Suppressor macrophage treated with lipopolysaccharide for 4 hours (primary cell): Measurements from ENCODE around the gene LIN7B.
"Not testable (repeated sequence)": the region's sequence is repeated elsewhere in the genome, so short reads cannot be mapped to it uniquely, and the experiment has no call there.

Experiments
- DNase-seq: peaks from one replicate; pipeline ENCODE4 v3.0.0-alpha.2; 2020

The LIN7B gene

DNA sequence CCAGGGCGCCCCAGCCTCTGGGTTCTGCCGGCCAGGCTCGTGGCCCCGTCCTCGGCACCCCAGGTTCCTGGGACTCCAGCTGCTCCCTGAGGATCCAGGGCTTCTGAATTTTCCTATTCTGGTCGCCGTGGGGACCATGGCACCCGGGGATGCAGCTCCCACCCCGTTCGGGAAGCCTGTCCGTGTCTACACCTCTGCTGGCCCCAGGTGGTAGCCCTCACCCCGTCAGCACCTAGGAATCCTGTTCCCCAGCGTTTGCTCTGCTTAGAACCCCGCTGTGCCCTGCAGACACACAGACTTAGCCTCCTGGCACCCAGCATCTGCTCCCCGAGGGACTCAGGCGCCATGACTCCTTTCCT lies 6.1 kb downstream of the LIN7B start:
- DNase-seq = no peak

DNA sequence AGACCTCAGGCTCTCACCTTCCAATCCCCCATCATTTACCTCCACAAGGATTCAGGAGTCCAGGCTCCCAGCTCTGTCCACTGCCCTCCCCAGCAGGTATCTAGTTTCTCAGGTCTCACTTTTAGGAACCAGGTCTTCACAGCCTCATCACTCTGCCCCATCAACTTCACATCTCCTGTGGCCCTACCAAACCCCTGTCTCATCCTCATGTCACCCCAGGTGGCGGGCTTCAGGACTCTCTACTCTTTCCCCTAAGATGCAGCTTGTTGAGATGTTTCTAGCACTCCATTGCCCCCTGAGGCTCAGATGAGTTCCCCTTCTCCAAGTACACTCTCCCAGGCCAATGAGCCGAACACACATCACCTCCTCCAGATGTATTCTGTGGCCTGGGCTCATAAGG lies 6.7 kb downstream of the LIN7B start:
- DNase-seq = no peak

DNA sequence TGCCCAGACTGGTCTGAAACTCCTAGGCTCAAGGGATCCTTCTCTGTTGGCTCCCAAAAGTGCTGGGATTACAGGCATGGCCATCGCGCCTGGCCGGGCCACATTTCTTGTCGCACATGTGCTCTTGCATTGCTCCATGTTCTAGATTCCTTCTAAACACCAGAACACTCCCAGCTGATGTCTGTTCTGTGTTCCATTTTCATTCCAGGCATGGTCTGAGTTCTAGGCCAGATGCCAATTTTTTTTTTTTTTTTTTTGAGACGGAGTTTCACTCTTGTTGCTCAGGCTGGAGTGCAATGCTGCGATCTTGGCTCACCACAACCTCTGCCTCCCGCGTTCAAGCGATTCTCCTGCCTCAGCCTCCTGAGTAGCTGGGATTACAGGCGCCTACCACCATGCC lies 7.7 kb downstream of the LIN7B start:
- not testable (repeated sequence) for DNase-seq

DNA sequence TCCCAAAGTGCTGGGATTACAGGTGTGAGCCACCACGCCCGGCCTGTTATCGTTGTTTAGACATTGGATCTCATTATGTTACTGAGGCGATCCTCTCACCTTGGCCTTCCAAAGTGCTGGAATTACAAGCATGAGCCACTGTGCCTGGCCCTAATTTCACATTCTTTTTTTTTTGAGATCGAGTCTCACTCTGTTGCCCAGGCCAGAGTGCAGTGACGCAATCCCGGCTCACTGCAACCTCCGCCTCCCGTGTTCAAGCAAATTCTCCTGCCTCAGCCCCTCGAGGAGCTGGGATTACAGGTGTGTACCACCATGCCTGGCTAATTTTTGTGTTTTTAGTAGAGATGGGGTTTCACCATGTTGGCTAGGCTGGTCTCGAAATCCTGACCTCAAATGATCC lies 9.1 kb downstream of the LIN7B start:
- not testable (repeated sequence) for DNase-seq

DNA sequence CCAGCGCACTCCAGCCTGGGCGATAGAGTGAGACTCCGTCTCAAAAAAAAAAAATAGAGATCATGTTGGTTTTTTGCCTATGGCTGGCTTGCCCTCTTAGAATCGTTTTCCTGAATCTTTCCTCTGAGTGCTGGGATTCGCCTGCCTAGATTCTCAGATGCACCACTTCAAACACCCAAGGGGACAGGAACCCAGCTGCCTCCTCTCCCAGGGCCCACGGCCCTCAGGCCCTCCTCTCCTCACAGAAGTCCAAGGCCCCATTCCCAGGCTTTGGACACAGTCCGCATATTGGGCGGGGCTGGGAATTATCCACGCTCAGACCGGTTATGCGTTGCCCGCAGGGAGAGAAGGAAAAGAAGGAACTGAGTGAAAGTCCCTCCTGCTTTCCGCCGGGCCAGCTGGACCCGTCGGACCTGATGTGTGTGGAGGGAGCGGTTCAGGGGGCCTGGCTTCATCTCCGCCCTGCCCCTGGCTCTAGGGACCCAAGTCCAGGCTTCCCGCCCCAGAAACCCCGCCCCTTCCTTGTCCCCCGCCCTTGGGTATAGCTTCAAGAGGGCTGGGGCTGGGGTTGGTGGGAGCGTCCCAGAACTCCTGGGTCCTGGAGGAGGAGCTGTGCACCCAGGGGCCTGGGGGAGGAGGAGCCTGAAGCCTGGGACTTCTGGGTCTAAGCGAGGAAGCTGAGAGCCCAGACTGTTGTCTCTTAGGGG lies 11.0 kb downstream of the LIN7B start:
- no peak for DNase-seq

DNA sequence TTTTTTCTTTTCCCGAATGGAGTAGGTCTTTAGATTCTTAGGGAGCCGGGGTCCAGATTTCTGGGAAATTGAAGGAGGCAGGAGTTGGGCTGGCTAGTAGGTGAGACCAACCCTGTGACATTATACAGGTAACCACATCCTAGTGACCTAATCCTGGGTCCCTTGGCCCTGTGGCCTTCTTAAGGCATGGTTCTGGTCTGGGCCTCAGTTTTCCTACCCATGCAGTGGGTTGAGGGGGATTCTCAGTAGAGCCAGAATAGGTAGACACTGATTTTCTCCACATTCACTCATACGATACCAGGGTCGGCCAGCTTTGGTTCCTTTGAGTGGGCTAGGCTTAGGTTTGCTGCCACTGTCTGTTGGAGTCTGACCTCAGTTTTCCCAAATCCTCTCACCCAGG lies 12.4 kb downstream of the LIN7B start:
- DNase-seq = no peak

DNA sequence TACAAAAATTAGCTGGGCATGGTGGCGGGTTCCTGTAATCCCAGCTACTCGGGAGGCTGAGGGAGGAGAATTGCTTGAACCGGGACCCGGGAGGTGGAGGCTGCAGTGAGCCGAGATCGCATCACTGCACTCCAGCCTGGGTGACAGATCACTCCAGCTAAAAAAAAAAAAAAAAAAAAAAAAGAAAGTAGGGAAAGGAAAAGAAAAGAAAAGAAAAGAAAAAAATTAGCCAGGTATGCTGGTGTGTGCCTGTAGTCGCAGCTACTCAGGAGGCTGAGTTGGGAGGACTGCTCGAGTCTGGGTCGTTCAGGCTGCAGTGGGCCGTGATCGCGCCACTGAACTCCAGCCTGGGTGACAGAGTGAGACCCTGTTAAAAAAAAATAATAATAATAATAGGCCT lies 13.1 kb downstream of the LIN7B start:
- not testable (repeated sequence) for DNase-seq

DNA sequence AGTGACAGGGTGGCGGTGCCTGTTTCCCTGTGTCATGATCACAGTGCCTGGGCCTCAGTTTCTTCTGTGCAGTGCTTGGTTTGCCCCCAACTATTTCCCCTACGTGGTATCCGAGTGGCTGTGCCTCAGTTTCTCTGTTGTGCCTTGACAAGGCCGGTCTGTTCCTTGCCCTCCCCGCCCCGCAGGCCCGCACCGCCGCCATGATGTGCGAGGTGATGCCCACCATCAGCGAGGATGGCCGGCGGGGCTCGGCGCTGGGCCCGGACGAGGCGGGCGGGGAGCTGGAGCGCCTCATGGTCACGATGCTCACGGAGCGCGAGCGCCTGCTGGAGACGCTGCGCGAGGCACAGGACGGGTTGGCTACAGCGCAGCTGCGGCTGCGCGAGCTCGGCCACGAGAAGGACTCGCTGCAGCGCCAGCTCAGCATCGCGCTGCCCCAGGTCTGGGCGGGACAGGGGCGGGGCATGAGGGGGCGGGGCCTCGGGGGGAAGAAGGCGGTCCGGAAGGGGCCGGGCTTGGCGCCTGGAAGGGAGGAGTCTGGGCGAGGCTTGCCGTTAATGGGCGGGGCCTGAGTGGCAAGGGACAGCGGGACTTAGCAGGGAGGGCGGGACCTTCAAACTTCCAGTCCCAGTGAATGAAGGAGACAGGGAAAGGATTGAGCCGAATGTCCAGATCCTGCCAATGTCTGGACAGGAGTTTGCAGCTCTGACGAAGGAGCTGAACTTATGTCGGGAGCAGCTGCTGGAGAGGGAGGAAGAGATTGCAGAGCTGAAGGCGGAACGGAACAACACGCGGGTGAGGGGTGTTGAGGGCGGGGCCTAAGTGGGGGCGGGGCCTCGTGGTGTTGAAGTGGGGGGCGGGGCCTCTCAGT lies 13.7 kb downstream of the LIN7B start:
- DNase-seq = peak; percentile 98

DNA sequence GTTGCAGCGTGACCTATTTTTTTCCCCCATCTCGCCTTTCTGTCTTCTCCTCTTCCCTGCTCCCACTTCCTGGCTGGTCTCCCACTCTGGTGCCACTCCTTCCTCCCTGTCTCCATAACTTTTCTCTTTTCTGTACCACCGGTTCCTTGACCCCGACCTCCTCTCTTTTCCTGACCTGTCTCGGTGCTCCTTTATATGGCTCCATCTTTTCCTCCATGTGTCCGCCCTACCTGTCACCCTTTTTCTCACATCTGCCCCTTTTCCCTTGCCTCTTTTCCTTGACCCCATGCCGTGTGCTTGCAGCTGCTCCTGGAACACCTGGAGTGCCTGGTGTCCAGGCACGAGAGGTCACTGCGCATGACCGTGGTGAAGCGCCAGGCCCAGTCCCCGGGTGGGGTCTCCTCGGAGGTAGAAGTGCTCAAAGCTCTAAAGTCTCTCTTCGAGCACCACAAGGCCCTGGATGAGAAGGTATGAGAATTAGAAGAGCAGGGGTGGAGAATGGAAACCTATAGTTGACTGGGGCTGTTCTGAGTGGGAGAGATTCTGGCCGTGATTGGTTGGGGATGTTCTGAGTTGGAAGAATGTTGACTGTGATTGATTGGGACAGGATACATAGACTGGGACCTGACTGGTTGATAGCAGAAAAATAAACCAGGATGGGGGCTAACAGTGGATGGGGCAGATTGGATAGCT lies 14.5 kb downstream of the LIN7B start:
- no peak for DNase-seq

DNA sequence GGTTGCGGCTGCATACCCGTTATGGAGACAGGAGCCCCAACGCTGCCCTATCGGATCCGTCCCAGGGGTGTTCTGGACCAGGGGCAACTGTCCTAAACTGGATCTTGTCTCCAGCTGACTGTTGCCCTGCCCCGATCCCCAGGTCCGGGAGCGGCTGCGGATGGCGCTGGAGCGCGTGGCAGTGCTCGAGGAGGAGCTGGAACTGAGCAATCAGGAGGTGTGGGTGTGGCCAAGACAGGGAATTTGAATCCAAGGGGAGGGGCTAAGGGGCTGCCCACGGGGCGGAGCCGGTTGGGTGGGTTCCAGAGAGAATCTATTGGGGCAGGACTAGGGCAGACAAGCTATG lies 15.0 kb downstream of the LIN7B start:
- no peak for DNase-seq

DNA sequence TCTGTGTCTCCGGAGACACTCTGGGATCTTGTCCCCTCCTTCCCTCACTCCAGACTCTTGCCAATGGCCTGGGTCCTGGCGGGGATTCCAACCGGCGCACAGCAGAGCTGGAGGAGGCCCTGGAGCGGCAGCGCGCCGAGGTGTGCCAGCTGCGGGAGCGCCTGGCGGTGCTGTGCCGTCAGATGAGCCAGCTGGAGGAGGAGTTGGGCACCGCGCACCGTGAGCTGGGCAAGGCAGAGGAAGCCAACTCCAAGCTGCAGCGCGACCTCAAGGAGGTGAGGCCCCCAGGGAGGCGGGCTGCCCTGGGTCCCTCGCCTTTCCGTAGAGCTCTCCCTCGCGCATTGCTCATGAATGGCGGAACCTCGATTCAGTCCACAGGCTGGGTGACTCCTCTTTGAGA lies 16.2 kb downstream of the LIN7B start:
- no peak for DNase-seq

DNA sequence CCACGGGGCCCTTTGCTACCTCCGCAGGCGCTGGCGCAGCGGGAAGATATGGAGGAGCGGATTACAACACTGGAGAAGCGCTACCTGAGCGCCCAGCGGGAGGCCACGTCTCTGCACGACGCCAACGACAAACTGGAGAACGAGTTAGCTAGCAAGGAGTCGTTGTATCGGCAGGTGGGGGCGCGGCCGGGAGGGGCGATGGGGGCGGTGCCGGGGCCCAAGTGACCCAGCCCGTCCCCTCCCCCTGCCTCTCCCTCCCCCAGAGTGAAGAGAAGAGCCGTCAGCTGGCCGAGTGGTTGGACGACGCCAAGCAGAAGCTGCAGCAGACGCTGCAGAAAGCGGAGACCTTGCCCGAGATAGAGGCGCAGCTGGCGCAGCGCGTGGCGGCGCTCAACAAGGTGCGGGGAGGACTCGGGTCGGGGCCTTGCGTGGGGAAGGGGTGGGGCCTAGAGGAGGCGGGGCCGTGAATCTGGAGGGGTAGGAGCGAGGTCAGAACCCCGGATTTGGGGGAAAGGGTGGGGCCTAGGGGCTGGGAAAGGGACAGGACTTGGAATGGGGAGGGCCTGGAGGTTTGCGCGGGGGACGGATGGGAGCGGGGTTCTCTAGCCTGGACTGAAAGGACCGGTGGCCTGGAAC lies 18.9 kb downstream of the LIN7B start:
- DNase-seq = no peak

DNA sequence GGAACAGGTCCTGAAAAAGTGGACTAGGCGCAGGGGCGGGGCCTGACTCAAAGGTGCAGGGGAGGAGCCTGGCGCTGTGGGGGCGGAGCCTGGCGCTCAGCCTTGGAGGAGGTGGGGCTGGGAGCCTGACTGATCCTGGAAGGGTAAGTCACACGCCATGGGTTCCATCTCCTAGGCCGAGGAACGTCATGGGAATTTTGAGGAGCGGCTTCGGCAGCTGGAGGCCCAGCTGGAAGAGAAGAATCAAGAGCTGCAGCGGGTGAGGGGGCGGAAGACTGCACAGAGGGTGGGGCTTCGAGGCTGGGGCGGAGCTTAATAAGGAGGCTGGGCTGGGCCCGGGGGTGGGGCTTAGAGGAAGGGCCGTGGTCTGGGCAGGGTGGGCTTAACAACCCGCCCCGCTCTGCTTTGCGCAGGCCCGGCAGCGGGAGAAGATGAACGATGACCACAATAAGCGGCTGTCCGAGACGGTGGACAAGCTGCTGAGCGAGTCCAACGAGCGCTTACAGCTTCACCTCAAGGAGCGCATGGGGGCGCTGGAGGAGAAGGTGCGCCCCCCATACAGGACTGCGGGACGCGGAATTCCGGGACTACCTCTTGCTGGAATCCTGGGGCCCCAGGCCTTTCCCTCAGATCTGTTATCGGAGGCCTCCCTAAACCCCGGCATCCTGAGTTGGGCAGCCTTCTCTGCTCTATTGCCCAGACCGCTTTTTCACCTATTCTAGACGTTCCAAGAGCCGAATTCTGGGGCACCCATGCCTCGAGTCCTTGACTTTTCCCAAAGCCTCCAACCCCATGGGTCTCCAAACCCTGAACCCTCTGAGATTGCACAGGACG lies 19.7 kb downstream of the LIN7B start:
- peak; percentile 45 for DNase-seq

DNA sequence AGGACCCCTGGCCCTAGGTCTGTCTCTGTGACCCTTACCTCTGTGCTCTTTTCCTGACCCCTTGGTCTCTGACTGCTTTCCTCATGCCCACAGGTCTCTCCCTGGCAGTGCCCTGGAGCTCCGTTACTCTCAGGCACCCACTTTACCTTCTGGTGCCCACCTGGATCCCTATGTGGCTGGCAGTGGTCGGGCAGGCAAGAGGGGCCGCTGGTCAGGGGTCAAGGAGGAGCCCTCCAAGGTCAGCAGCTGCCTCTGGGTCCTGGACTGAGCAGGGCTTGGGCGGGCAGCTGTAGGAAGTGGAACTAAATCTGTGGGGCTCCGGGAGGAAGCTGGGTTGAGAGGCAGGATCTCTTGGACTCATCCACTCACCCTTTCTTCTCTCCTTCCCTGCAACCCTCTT lies 21.5 kb downstream of the LIN7B start:
- no peak for DNase-seq

DNA sequence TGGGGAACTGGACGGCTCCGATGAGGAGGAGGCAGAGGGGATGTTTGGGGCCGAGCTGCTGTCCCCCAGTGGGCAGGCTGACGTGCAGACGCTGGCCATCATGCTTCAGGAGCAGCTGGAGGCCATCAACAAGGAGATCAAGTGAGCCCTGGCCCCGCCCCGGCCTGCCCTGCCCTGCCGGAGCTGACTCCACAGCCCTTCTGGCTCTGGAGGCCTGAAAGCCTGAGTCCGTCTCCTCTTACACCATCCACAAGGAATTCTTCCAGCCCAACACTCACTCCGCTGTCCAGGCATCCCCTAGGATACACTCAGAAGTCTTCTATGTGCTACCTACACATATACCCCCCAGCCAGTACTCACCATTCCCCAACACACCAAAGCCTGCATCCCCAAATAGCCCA lies 22.6 kb downstream of the LIN7B start:
- DNase-seq = no peak

DNA sequence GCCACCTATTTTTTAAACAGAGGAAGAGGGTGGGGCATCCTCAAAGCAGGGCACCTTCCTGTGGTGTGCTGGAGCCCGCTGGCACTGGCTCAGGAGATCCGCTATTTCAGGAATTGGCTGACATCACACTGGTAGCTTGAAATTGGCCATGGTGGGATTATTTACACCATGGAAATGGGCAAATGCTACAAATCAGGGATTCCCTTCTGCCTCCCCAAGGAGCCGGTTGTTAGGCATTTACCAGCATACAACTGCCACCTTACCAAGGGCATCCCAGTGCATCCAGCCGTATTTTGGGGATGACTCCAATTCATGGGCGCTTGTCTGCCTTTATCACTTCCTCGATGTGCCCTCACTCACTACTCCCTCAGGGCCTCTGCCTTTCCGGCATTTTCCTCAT lies 26.8 kb downstream of the LIN7B start:
- DNase-seq = no peak

DNA sequence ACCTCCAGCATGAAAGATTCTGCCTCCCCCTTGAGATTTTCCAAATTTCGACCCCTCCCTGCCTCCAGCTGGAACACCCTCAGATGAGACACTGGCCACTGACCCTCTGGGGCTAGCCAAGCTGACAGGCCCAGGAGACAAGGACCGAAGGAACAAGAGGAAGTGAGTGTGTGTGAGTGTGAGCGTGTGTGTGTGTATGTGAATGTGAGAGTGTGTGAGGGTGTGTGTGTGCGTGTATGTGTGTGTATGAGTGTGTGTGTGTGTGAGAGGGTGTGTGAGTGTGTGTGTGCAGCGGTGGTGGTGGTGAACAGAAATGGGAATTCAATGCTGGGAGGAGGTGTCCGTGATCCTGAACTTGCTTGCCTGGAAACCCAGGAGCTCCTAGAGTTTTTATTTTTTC lies 27.2 kb downstream of the LIN7B start:
- DNase-seq = no peak

DNA sequence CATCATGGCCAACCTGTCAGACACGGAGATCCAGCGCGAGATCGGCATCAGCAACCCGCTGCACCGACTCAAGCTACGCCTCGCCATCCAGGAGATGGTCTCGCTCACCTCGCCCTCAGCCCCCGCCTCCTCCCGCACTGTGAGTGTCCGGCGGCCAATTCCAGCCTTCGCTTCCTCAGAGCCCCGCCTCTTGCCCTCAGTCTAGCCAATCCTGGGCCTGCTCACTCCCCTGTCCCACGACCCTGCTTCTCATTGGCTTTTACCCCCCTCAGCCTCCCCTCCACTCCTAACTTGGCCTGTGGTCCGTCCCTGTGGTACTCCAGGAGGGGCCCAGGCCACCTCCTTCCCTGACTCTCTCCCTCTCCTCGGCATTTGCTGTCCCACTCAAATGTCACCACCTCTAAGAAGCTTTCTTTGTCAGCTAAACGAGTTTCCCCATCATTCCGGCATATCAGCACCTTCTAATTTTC lies 28.7 kb downstream of the LIN7B start:
- peak; percentile 74 for DNase-seq

DNA sequence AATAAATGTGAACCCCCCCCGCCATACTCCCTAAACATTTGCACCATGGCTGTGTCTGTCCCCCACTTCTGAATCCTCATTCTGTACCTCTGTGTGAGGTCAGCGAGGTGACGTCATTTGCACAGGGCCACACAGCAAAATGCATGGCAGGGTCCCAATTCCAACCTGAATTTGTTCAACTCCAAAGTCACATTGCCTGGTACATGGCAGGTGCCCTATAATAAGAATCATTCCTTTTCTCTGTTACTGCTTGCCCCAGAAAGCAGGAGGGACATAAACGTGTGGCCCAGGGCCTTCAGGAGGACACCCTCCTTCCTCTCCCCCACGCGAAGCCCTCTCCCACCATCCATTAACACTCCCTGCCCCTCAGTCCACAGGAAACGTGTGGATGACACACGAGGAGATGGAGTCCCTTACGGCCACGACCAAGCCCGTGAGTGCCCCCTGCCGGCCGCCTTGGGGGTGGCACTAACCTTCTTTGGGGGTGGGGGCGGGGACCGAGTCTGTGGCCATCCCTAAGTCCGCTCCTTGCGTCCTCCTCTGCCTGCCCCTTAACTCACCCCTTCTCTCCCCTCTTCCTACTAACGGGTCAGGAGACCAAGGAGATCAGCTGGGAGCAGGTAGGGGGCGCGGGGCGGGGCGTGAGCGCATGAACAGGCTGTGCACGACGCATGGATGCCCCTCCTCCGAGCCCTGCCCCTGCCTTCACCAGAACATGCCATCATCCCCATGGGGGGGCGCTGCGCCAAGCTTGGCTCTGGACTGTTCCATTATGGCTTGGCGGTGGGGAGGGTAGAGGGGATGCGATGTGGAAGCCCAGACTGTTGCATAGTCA lies 31.6 kb downstream of the LIN7B start:
- DNase-seq = peak; percentile 77

DNA sequence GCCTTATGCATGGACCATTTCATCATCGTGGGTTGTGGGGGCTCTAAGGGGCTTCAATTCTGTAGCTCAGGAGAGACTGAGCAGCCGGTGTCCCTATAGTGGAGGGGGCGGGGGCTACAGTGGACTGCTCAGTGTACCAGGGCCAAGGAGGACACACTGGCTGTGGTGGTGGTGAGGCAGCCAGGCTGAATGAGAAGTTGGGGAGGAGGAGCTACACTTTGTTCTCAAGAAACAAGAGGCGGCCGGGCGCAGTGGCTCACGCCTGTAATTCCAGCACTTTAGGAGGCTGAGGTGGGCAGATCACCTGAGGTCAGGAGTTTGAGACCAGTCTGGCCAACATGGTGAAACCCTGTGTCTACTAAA lies 32.2 kb downstream of the LIN7B start:
- not testable (repeated sequence) for DNase-seq

DNA sequence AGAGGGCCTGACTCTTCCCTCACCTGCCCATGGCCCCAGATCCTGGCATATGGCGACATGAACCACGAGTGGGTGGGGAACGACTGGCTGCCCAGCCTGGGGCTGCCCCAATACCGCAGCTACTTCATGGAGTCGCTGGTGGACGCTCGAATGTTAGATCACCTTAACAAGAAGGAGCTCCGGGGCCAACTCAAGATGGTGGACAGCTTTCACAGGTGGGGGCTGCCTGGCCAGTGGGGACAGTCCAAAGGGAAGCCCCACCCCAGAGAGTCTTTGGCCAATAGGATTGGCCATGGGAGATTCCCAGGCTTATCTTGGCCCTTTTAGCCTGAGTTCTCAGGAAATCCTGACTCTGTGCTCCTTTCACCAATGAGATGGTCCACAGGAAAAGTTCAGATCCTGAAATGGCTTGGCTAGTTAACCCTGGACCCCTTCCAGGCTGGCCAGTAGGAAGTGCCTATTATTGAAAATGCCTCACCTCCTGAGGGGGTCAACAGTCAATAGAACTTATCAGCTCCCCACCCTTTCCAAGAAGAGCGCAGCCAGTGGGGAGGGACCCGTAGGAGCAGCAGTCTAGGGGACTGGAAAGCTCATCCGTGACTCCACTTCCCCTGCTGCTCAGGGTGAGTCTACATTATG lies 34.0 kb downstream of the LIN7B start:
- DNase-seq = no peak
